Measurements from ENCODE around the gene ZBTB14.

ZBTB14 gene

DNA sequence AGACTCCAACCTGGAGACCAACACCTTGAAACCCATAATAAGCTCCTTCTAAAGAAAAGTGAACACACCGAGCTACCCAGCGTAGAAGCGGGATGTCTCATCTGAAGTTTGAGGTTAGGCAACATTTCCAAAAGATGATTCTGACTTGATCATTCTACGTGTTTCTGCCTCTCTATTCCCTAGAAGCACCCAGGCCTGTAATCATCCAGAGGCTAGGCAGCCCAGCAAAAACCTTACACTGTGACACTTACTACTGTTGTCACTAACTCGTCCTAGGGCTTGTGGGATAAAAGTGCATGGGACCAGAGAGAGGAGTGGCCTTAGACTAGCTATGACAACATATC, 1.4 kb downstream of the ZBTB14 start:
- DNase-seq (ENCODE audit: low spot score): no peak
- TF ChIP-seq, protein P1, sequence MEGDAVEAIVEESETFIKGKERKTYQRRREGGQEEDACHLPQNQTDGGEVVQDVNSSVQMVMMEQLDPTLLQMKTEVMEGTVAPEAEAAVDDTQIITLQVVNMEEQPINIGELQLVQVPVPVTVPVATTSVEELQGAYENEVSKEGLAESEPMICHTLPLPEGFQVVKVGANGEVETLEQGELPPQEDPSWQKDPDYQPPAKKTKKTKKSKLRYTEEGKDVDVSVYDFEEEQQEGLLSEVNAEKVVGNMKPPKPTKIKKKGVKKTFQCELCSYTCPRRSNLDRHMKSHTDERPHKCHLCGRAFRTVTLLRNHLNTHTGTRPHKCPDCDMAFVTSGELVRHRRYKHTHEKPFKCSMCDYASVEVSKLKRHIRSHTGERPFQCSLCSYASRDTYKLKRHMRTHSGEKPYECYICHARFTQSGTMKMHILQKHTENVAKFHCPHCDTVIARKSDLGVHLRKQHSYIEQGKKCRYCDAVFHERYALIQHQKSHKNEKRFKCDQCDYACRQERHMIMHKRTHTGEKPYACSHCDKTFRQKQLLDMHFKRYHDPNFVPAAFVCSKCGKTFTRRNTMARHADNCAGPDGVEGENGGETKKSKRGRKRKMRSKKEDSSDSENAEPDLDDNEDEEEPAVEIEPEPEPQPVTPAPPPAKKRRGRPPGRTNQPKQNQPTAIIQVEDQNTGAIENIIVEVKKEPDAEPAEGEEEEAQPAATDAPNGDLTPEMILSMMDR (IDR thresholded peaks at IDR 0.05; ENCODE audit: extremely low read depth, insufficient read depth, missing control alignments): no peak
- in situ Hi-C loops (cut with MboI; ENCODE audit: low pct_unique_long_range_greater_than_20kb, low sequenced_read_pairs, unreplicated experiment): no loop called here

GRCh38 chr18:5288517-5288935, 7.0 kb downstream of the ZBTB14 start:
- TF ChIP-seq, protein P1 (IDR thresholded peaks at IDR 0.05; ENCODE audit: extremely low read depth, insufficient read depth, missing control alignments): no peak
- in situ Hi-C loops (cut with MboI; ENCODE audit: low pct_unique_long_range_greater_than_20kb, low sequenced_read_pairs, unreplicated experiment): no loop called here
- DNase-seq (ENCODE audit: low spot score): no peak

- DNase-seq (ENCODE audit: low spot score): no peak
- in situ Hi-C loops (cut with MboI; ENCODE audit: low pct_unique_long_range_greater_than_20kb, low sequenced_read_pairs, unreplicated experiment): no loop called here
Observed at GRCh38 chr18:5287854-5288253, 7.7 kb downstream of the ZBTB14 start.

DNA sequence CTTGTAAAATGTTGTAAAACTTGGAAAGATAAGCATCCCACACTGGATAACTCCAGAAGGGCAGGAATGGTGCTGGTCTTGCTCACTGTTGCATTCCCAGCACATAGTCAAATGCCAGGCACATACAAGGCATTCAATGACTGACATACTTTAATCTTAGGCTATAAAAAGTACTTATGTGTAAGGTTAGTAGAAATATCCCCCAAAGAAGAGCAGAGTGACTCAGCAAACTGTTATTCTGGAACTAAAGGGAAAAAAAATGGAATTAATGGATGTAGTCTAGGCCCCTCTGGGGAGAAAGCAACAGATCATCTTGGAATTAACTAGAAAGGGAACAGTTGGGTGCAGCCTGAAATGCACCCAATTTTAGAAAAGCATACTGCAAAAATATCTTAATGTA, 9.0 kb downstream of the ZBTB14 start:
- TF ChIP-seq, protein P1 (IDR thresholded peaks at IDR 0.05; ENCODE audit: extremely low read depth, insufficient read depth, missing control alignments): no peak
- DNase-seq (ENCODE audit: low spot score): no peak
- in situ Hi-C loops (cut with MboI; ENCODE audit: low pct_unique_long_range_greater_than_20kb, low sequenced_read_pairs, unreplicated experiment): no loop called here

More at GRCh38 chr18:5287854-5288253, 7.7 kb downstream of the ZBTB14 start:
- TF ChIP-seq, protein P1 (IDR thresholded peaks at IDR 0.05; ENCODE audit: extremely low read depth, insufficient read depth, missing control alignments): no peak

GRCh38 chr18:5285326-5285725, 10.2 kb downstream of the ZBTB14 start:
- TF ChIP-seq, protein P1 (IDR thresholded peaks at IDR 0.05; ENCODE audit: extremely low read depth, insufficient read depth, missing control alignments): no peak
- in situ Hi-C loops (cut with MboI; ENCODE audit: low pct_unique_long_range_greater_than_20kb, low sequenced_read_pairs, unreplicated experiment): no loop called here
- no peak for DNase-seq (ENCODE audit: low spot score)

GRCh38 chr18:5284808-5285207, 10.7 kb downstream of the ZBTB14 start:
- in situ Hi-C loops (cut with MboI; ENCODE audit: low pct_unique_long_range_greater_than_20kb, low sequenced_read_pairs, unreplicated experiment): no loop called here
- DNase-seq (ENCODE audit: low spot score): no peak
- TF ChIP-seq, protein P1 (IDR thresholded peaks at IDR 0.05; ENCODE audit: extremely low read depth, insufficient read depth, missing control alignments): no peak

DNA sequence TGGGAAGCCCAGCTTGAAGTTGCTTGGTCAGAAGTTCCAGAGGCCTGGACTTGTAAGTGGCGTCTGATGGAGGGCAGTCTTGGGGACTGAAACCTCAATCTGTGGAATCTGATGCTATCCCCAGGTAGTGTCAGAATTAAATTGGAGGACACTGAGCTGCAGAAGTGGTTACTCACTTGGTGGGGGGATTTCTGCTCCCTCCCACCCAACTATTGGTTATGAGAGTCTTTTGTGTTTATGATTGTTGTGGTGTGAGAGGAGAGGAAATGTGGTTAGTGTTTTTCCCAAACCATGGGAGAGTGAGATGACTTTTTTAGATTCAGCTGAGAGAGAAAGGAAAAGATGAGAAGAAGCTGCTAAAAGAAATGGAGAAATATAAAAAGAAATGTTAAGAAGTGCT, 12.8 kb downstream of the ZBTB14 start:
- no peak for DNase-seq (ENCODE audit: low spot score)
- in situ Hi-C loops (cut with MboI; ENCODE audit: low pct_unique_long_range_greater_than_20kb, low sequenced_read_pairs, unreplicated experiment): no loop called here
- TF ChIP-seq, protein P1 (IDR thresholded peaks at IDR 0.05; ENCODE audit: extremely low read depth, insufficient read depth, missing control alignments): no peak

All from GM13977 (cell line).